ENCODE measurements around the gene TWIST2. TPM values are rescaled to one million over a fixed set of nuclear protein-coding genes. Genes with fewer than 3 reads are reported as not detected.

TWIST2 gene
- total RNA-seq, 2 experiments from 2014 or later: not detected

DNA sequence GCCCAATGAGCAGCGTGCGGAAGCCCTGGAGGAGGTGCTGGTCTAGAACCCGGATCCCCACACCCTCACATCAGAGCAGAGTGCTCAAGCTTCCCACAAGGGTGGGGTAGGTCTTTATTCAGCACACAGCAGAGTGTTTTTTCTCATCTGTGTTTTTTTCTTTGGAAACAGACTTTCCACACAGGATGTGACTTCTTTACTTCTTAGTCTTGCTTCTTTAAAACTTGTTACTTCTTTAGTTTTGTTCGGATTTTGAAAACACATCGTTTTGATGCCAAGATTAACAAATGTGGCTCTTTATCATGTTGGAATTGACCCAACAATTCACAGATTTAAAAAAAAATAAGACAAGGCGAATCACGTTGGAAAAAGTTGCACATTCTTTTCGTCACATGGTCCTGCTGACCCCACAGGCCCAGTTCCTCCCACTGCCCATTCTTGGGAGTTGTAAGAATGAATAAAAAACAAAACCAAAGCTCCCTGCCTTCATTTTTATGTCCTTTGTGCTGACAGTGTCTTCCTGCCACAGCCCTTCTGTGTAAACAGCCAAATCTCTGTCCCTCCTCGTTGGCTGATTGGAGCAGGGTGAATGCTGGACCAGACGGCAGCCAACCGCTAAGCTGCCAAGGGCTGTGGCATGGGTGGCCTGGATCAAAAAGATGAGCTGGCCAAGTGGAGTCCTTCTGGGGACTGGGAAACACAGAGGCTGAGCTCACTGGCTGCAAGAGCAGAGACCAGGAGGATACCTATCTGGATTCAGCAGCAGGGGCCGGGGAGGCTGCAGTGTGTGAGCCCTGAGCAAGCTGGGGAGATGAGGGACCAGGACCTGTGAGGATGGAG lies 81.6 kb downstream of the TWIST2 start:
- TF ChIP-seq, protein P1, sequence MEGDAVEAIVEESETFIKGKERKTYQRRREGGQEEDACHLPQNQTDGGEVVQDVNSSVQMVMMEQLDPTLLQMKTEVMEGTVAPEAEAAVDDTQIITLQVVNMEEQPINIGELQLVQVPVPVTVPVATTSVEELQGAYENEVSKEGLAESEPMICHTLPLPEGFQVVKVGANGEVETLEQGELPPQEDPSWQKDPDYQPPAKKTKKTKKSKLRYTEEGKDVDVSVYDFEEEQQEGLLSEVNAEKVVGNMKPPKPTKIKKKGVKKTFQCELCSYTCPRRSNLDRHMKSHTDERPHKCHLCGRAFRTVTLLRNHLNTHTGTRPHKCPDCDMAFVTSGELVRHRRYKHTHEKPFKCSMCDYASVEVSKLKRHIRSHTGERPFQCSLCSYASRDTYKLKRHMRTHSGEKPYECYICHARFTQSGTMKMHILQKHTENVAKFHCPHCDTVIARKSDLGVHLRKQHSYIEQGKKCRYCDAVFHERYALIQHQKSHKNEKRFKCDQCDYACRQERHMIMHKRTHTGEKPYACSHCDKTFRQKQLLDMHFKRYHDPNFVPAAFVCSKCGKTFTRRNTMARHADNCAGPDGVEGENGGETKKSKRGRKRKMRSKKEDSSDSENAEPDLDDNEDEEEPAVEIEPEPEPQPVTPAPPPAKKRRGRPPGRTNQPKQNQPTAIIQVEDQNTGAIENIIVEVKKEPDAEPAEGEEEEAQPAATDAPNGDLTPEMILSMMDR (IDR thresholded peaks at IDR 0.05): no peak
- Mint-ChIP-seq H3K27ac (no peak overlapping the region), H3K4me3 (no peak overlapping the region), H3K4me1 (ENCODE audit: low read depth) (no peaks in the 10 kb centered on the region), H3K27me3 (peaks cover 7% of the 10 kb centered on the region), H3K36me3 (ENCODE audit: low read depth) (no peaks in the 10 kb centered on the region), H3K9me3 (no peaks in the 10 kb centered on the region)
- ChIA-PET CTCF (no interaction called here), POLR2A (interaction anchor here (0.8 kb wide), 1 partner anchor 15 kb away, joined by 3 read pairs; no protein-coding TSS in a partner anchor)
- ATAC-seq (no peak), DNase-seq (no peak)
- intact Hi-C loops (cut with micrococcal nuclease): no loop called here

DNA sequence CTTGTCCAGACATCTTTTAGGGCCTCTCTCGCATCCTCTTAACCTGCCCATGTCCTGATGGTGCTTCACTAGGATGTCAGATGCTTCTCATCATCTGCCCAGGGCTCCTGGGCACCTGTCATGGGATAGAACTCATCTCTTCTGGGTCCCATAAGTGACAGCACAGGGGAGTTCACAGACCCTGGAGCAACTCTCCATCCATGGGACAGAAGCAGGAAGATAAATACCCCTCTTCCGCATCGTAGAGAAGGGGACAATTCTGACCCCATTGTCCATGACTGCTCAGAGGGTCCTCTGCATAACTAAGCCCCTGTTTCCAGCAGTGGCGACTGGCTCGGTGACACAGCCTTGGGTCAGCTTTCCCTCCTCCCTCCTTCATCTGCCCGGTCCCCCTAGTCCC lies 82.3 kb downstream of the TWIST2 start:
- Mint-ChIP-seq H3K9me3 (no peaks in the 10 kb centered on the region), H3K27ac (no peak overlapping the region), H3K36me3 (ENCODE audit: low read depth) (no peaks in the 10 kb centered on the region), H3K4me1 (ENCODE audit: low read depth) (no peaks in the 10 kb centered on the region), H3K4me3 (no peak overlapping the region), H3K27me3 (peaks cover 7% of the 10 kb centered on the region)
- CTCF ChIA-PET: no interaction called here
- ATAC-seq (no peak), DNase-seq (no peak)
- TF ChIP-seq, protein P1 (IDR thresholded peaks at IDR 0.05): no peak
- POLR2A ChIA-PET: interaction anchor here (0.8 kb wide), 1 partner anchor 14 kb away, joined by 3 read pairs; no protein-coding TSS in a partner anchor
- intact Hi-C loops (cut with micrococcal nuclease): no loop called here

DNA sequence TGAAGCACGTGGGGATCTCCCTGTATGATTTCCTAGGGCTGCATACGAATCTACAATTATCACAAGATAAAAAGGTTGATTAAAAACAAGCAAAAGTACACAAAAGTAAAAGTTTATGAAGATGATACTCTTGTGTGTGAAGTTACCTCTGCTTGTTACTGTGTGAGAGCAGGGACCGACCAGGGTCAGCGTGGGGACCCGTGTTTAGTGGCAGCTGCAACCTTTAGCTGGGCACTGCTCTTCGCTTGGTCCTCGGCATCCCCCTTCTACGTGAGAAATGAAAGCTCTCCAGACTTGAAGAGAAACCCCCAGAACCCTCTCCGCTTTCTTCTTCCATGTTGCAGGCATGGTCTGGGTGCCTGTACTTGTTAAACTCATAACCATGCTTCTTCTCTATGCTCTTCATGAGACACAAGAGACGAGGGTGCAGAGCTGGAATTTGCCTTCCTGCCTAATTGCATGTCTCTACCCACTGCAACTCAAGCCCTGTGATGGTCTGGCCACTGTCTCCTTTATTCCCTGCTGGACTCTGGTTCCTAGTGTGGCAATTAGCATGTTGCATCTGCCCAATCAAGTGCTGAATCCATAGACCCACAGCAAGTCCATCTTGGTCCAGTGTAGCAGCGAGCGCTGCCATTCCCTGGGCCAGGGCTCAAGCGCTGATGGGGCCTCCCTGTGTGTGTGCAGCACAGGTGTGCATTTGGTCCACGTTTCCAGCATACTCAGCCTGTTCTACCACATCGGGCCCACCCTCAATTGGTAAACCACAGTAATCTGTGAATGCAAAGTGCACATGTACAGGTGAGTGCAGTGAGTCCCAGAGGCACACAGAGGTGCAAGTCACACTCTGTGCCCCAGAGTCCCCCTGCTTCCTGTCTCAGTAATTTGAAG lies 88.5 kb downstream of the TWIST2 start:
- Mint-ChIP-seq H3K27ac (no peak overlapping the region), H3K4me1 (ENCODE audit: low read depth) (no peaks in the 10 kb centered on the region), H3K27me3 (peaks cover 7% of the 10 kb centered on the region), H3K9me3 (no peaks in the 10 kb centered on the region), H3K4me3 (no peak overlapping the region), H3K36me3 (ENCODE audit: low read depth) (no peaks in the 10 kb centered on the region)
- POLR2A ChIA-PET: no interaction called here
- intact Hi-C loops (cut with micrococcal nuclease): no loop called here
- ATAC-seq (no peak), DNase-seq (no peak)
- TF ChIP-seq, protein P1 (IDR thresholded peaks at IDR 0.05): no peak
- CTCF ChIA-PET: no interaction called here

DNA sequence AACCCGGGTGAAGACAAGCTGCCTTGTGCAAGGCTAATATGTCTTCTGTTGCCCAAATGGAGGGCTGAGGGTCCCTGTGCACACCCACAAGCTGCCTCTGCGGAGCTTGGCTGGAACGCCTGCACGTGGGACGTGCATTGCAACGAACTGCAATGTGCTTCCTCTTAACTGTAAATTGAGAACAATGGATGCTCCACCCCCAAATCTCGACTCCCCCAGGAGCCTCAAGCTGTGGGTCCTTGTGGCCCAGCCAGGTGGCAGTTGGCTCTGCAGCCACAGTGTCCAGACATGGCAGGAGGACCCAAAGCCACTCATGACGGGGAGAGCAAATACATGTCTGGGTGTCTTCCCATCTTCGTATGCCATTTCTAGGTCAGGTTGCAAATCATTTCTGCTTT lies 90.1 kb downstream of the TWIST2 start:
- no peak for ATAC-seq
- POLR2A ChIA-PET: no interaction called here
- H3K4me1 Mint-ChIP-seq (ENCODE audit: low read depth): no peaks in the 10 kb centered on the region
- no peak overlapping the region for H3K4me3 Mint-ChIP-seq
- DNase-seq: no peak
- H3K9me3 Mint-ChIP-seq: no peaks in the 10 kb centered on the region
- H3K27me3 Mint-ChIP-seq: no peaks in the 10 kb centered on the region
- CTCF ChIA-PET: no interaction called here
- TF ChIP-seq, protein P1 (IDR thresholded peaks at IDR 0.05): no peak
- intact Hi-C loops (cut with micrococcal nuclease): no loop called here
- no peaks in the 10 kb centered on the region for H3K36me3 Mint-ChIP-seq (ENCODE audit: low read depth)
- no peak overlapping the region for H3K27ac Mint-ChIP-seq

Data from activated CD8-positive, alpha-beta T cell treated with anti-CD3 and anti-CD28 coated beads for 36 hours (primary cell).